Middle frontal gyrus (tissue), 1 donor: ENCODE results near the gene FGF3.

Source experiments
- DNase-seq: peaks from one replicate; pipeline ENCODE4 v3.0.0-alpha.2; 2015; ENCODE audit warnings: low spot score; ENCODE audit errors: extremely low spot score

FGF3 gene

DNA sequence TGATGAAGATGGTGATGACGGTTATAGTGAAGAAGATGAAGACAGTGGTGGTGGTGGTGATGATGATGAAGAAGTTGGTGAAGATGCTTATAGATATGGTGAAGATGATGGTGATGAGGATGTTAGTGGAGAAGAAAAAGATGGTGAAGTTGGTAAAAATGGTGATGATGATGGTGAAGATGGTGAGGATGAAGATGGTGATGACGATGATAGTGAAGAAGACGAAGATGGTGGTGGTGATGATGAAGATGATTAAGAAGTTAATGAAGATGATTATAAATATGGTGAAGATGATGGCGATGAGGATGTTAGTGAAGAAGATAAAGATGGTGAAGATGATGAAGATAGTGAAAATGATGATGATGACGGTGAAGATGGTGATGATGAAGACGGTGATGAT lies 25.2 kb upstream of the FGF3 start:
- DNase-seq: no peak

DNA sequence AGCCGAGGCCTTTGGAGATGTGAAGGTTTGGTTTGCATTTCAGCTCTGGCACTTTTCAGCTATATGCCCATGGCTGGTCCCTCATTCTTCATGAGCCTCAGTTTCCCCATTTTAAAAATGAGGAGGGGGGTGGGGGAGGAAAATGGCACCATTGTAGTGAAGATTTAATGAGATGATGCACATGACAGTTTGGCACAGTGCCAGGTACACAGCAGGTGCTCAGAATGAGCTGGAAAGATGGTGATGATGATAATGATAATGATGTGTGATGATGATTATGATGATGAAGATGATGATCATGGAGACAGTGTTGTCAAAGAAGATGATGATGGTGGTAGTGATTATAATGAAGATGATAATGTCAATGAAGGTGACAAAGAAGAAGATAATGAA lies 24.3 kb upstream of the FGF3 start:
- DNase-seq: no peak

DNA sequence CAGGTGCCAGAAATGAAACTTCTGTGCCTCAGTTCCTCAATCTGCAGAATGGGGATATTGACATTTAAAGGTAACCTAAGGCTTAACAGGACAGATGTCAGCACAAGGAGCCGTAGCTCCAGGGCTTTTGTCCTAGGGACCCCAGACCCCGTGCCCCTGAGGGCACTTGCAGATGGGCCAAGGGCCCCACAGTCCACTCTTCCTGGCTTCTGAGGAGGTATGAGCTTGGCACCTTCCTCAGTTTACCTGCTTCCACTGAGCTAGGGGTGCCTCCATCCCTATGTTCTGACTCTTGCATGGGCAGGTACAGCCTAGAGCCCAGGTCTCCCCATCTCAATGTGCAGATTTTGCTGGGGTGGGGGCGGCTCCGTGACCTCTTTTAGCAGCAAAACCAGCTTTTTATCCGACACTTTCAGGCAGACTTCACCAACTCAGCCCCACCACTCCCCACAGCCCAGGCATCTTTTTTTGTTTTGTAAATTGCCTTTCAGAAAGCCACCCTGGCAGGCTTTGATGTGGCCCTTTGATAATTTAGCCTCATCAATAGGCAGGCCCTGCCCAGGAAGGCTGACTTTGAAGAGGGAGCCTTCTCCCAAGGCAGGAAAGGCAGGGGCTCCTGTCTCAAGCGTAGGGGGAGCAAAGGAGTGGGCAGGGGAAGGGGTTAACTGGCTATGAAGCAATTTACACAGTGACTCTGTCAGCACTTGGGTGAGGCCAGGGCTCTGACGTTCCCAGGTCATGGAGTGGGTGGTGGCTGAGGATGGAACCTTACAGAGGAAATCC lies 23.7 kb upstream of the FGF3 start:
- DNase-seq: no peak

DNA sequence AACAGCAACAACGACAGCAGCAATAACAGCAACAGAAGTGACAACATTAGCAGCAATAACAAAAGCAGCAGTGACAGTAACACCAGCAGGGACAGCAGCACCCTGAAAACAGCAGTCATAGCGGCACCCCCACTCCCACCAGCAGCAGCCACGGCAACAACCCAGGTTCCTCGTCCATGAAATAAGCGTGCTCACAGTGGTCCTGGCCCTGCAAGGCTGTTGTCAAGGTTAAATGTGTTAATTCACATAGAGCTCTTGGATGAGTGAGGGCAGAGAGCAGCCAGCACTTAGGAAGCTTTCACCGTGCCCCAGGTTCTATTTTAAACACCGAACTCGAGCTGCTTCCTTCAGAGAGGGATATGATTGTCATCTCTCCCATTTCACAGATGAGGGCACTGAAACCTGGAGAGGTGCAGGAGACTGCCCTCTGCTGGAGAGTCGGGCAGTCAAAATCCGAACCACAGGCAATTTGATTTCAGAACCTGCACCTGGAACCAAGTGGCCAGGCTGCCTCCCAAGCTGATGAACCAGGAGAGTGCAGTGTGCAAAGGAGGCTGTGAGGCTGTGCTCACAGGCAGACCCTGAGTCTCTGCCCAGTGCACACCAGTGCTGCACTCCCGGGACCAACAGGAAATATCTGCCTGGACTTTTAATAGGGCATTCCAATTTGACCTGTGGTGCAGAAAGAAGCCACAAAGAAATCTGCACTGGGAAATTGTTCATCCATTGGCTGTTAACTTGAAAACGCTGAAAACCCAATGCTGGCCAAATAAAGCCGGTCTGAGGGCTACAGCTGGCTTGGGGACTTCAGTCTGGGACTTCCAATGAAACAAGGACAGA lies 22.9 kb upstream of the FGF3 start:
- DNase-seq: no peak

DNA sequence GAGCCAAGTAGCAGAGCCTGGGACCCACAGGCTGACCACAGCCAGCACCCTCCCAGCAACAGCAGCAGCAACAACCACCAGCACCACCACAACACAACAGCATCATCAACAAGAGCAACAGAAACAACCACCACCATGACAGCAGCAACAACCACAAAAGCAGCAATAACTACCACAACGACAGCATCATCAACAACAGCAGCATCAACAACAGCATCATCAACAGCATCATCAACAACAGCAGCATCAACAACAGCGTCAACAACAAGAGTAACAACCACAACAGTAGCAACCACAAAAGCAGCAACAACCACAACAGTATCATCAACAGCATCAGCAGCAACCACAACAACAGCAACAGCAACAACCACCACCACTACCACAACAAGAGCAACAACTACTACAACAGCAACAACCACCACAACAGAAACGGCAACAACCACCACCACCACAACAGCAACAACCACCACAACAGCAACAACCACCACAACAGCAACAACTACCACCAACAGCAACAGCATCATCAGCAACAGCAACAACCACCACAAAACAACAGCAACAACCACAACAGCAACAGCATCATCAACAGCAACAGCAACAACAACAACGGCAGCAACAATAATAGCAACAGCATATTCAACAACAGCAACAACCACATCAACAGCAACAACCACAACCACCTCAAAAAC lies 22.1 kb upstream of the FGF3 start:
- DNase-seq: no peak

DNA sequence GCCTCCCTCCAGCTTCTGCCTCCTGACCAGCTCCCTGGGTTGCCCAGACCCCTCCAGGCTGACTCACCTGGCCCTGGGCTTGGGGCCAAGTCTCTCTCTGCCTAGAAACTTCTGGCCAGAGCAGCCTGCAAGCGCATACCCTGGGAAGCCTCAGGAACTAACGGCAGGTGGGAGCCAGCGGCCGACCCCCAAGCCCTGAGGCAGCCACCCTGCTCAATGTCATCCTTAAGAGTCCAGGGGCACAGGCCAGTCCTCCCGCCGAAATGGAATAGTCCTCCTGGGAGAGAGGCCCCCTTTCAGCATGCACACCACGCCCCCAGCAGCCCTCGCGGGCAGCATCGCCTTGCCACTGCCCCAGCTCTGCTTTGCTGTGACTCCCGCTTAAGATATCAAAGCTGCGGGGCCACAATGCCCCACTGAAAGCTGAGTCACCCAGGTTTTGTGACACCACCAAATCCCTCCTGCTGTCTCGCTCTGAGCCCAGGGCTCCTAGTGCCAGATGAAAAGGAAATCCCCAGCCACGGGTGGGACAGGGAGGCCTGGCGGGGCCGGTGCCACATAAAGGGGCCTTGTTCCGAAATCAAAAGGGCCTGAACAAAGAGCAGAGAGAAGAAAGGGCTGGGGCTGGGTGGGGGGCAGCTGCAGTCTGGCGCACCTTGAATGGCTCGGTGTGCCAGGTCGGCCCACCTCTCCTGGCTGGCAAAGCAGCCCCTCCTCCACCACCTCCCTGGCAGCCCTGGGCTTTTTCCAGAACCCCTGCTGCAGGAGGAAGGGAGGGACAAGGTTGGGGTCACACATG lies 21.4 kb upstream of the FGF3 start:
- no peak for DNase-seq

DNA sequence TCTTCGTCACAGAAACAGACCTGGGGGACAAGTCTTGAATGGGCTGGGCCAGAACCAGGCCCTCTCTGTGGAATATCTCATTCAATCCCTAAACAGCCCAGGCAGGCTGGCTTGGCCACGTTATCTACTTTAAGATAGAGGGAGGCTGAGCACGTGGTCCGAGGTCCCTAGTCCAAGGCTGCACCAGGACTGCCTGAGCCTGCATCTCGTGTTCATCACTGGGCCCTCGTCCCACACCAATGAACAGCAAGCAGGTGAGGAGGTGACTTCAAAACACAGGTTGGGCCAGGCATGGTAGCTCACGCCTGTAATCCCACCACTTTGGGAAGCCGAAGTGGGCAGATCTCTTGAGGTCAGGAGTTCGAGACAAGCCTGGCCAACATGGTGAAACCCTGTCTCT lies 20.3 kb upstream of the FGF3 start:
- no peak for DNase-seq

DNA sequence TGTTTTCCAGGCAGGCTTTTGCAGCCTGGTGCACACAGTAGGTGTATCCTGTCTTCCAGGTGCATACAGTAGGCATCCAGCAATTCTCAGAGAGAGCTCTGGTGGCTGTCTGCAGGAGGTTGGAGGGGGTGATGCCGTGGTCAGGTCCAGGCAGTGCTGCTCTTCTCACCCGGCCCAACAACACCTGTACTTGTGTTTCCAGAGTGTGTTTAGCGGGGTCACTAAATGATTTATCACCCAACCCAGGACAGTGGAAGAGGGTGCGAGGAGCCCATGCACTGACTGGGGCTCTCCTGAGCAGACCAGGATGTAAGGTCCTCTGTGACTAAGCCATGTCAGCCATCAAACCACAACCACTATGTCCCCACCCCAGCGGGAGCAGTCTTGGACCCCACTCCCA lies 18.6 kb upstream of the FGF3 start:
- DNase-seq: no peak

DNA sequence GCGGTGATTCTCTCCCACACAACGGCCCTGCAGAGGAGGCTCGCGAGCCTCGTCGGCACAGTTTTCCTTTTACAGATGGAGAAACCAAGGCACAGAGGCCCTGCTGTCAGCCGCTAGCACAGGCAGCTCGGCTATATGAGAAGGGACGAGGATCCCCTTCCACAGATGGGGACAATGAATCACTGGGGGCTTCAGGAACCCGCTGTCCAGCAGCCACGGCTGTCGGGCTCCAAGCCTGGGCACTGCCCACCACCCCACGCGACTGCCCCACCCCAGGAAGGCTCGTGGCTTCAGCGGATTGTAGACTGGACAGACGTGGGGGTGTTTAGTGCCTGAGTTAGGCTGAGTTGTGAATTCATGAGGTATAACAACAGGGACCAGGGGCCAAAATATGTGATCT lies 17.2 kb upstream of the FGF3 start:
- DNase-seq: no peak

DNA sequence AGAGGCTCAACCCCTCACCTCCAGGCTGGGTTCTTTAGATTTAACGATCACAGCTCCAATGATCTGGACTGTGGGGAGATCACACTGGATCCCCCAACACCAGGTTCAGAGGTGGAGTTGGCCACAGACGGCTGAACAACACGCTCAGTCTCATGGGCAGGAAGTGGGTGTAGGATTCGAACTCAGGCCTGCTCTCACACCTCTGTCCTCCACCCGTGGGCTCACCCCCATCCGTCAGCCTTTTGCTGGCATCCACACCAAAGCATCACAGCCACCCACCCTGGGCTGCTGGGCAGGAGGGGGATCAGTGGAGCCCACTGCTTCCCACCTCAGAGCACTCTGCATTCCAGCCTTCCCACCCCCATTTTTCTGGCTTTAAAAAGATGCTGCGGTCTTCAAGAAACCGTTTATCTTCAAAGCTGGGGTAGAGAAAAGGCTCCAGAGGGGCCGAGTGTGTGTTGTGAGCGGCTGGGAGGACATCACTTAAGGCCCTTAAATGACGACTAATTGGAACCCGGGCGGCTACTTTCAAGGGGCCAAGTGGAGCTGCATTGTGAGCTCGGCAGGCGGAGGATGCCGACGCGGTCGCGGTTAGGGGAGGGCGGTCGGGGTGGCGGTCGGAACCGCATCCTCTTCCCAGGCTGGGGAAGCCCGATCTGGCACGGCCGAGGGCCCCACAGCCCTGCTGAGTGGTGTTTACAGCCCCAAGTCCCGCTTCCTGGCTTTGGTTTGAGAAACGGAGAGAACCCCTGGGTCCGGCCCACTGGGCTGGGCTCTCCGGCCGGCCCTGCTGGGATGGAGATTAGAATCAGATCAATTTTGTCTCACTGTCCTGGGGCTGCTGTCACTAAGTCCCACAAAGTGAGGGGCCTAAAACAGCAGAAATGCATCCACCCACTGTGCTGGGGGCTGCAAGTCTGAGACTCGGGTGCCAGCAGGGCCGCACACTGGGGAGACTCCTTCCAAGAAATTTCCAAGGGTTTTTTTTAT lies 15.9 kb upstream of the FGF3 start:
- DNase-seq: no peak

DNA sequence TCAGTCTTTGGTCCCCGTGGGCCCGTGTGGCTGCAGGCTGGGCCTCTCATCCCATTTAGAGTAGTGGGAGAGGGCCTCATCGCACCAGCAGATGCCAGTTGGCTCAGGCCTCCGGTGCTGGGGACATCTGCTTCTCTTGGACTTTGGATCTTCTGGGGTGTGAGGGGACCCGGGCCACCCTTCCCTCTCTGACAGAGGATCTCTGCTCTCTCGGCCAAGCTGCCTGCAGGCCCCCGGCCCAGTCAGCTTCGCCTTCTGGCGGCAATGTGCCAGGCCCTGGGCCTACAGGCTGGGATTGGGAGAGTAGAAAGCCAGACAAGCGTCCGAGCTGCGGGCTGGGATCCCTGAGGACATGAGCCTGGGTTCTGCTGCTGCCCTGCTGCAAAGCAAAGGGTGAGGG lies 15.0 kb upstream of the FGF3 start:
- DNase-seq: no peak

DNA sequence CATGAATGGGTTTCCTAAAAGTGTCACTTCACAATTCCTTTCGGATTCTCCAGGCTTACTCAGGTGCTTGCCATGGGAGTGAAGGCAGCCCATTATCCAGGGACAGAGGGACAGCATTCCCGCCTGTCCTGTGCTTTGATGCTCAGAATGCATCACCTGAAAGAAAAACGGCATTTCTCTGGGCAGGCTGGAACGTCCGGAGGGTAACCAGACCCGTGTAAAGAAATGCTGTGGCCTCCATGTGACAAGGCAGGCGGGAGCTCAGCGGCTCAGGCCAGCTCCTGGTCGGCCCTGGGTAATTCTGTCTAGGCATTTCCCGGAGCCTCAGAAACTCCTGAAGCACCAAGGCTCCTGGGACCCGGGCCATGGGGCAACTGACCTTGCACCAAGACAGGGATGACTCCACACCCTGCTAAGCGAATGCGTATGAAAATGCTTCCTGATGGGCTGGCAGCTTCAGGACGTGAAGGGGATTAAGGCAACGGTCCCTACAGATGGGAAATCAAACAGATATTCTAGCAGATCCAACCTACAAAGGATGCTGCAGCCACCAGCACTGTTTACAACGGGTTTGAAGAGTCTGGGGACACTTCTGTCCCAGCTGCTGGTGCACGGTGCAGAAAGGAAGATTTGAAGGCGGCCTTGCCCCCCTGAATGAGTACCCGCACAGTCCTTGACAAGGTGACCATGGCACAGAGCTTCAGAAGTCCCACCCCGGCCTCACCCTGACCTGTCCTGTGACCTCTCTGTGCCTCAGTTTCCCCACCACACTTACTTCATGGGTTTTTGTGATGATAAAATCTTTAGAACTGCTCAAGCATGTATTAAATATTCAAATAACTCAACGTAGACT lies 13.6 kb upstream of the FGF3 start:
- DNase-seq: no peak

DNA sequence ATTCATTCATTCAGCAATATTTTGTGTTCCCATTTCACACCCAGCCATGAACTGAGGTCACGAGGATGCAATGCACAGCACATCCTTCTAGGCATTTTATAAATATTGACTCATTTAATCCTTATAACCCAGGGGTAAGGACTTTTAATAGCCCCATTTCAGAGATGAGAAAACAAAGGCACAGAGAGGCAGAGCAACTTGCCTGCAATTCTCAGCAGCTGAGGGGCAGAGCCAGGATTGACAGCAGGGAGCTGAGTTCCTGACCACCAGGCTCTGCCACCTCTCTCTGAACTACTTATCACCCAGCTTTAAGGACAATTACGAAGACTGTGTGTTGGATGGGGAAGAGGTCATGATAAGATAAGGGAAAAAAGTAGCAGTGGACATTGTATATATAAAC lies 12.8 kb upstream of the FGF3 start:
- DNase-seq: no peak

DNA sequence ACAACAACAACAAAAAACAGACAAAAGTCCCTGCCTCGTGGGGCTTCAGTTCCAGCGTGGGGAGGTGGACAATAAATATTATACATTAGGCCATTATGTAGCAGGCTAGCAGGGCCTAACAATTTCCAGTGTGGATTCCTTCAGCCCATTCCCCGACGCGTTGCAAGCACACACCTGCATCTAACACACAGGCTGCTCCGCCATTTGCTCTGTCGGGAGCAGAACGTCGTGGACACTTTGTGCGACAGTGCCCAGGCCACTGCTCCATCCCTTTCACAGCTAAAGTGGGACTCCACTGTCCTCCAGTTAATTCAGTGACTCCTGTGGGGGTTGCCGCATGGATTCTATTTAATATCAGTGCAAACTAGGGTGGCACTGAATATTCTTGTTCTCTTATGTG lies 10.9 kb upstream of the FGF3 start:
- no peak for DNase-seq

DNA sequence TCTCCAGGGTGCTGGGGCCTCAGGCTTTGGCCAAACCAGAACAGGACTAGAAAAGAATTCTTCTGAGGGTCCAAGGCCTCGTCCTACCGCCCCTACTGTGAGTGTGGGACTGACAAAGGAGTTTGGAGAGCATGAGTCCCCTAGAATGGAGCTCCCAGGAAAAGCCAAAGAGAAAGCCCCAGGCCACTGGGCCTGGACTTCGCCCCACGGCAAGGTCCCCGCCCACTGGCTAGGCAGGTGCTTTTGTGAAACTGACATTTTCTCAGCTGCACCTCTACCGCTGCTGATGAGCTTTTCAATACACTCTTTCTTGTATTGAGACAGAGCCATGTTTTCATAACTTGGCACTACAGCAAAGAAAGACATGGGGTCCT lies 9.7 kb upstream of the FGF3 start:
- no peak for DNase-seq

DNA sequence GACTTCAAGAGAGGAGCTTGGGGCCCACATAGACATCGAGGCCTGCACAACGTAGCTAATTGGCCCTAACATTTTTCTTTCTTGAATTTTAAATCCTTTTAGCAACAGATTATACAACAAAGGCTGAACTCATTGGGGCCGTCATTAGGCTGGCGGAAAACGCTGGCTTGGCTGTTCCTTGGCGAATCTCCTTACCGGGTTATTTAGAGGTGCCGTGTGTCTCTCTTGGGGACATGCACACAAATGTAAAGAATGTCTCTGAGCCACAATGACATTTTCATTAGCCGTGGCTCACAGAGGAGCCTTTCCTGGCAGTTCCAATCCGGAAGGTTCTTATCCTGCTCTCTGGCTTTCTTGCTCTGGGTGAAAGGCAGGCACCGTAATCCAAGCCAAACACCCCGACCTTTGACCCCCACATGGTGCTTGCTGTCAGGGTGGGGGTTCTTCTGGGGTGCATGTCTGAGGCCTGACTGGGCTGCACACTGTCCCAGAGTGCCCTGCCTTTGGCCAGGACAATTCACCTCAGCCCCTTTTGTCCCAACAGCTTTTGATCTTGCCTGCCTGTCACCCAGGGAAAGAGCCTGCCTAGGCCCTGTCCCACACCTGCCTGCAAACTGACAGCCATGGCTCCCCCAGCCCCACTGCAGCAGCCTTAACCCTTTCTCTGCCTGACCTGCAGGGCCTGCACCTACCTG lies 9.2 kb upstream of the FGF3 start:
- DNase-seq: no peak

DNA sequence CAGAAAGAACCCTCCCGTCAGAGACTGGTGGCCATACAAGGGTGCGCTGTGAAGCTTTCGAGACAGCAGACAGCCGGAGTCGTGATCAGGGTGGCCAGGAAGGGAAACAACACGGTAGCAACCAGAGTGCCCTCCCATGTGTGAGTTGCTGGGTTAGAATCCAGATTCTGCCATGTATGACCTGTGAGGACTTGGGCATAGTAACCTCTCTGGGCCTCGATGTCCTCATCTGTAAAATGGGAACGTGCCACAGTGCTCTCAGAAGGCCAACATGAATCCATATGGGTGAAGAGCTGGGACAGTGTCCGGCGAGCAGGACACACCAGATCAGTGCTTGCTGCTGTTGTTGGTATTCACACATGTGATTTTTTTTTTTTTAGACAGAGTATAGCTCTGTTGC lies 7.6 kb upstream of the FGF3 start:
- no peak for DNase-seq

DNA sequence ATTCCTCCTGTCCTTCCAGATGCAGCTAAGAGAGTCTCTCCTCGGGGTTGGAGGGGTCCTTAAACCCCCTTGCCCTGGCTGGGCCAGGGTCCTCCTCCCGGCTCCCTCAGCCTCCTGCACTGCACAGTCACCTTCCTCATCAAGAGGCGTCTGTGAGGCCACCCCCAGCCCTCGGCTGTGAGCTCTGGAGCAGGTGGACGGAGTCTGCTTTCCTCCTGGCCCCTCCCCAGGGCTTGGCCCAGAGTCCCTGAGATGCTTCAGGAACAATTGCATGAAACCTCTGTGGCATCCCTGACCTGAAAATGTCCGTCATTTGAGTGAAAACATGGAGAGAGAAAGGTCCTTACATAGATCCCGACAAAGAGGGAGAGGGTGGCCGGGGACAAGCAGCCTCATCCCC lies 6.7 kb upstream of the FGF3 start:
- no peak for DNase-seq
